GM23338 (cell line): Measurements from ENCODE around the gene GYS2. TPM values are rescaled to one million over a fixed set of nuclear protein-coding genes. Genes with fewer than 3 reads are reported as not detected.

Experiments used
- ATAC-seq: fragments of 200-7000 bp; cut with Tn5 transposase; 3 replicates; pipeline ENCODE4 v1.9.1; 2020
- DNase-seq: peaks from one replicate; pipeline ENCODE4 v3.0.0-alpha.2; 2015; ENCODE audit warnings: low spot score
- H2AFZ ChIP-seq: fragments of 200-600 bp; sonication (generic); 2 replicates; pipeline ENCODE4 v1.8.0; 2016; ENCODE audit warnings: antibody characterized with exemption, mild to moderate bottlenecking, moderate library complexity
- H3F3A ChIP-seq: fragments of 200-600 bp; sonication (generic); replicated peaks from 2 replicates; pipeline ENCODE4 v1.8.0; 2017; ENCODE audit warnings: antibody characterized with exemption, mixed run types, low read depth
- H3K27ac ChIP-seq: fragments of 200-600 bp; sonication (generic); 2 replicates; pipeline ENCODE4 v1.6.1; 2016; ENCODE audit warnings: low read depth
- H3K27me3 ChIP-seq: fragments of 200-600 bp; sonication (generic); 2 replicates; pipeline ENCODE4 v1.8.0; 2016; ENCODE audit warnings: mild to moderate bottlenecking, mixed run types, moderate library complexity; ENCODE audit not compliant: insufficient read depth
- H3K36me3 ChIP-seq: fragments of 200-600 bp; sonication (generic); 2 replicates; pipeline ENCODE4 v1.8.0; 2016; ENCODE audit warnings: mild to moderate bottlenecking; ENCODE audit not compliant: insufficient read depth
- H3K4me1 ChIP-seq: fragments of 200-600 bp; sonication (generic); 2 replicates; pipeline ENCODE4 v1.8.0; 2016; ENCODE audit warnings: mild to moderate bottlenecking, moderate library complexity; ENCODE audit not compliant: insufficient read depth
- H3K4me2 ChIP-seq: fragments of 200-600 bp; sonication (generic); 2 replicates; pipeline ENCODE4 v1.7.1; 2017; ENCODE audit warnings: mixed run types
- H3K4me3 ChIP-seq: fragments of 200-600 bp; sonication (generic); 2 replicates; pipeline ENCODE4 v1.6.1; 2016; ENCODE audit warnings: mixed run types
- H3K79me2 ChIP-seq: fragments of 200-600 bp; sonication (generic); replicated peaks from 2 replicates; pipeline ENCODE4 v1.8.0; 2017; ENCODE audit warnings: mild to moderate bottlenecking; ENCODE audit not compliant: insufficient read depth
- H3K9me2 ChIP-seq: fragments of 200-600 bp; sonication (generic); 2 replicates; pipeline ENCODE4 v1.8.0; 2017; ENCODE audit not compliant: insufficient read depth
- H4K20me1 ChIP-seq: fragments of 200-600 bp; sonication (generic); replicated peaks from 2 replicates; pipeline ENCODE4 v1.8.0; 2017; ENCODE audit warnings: mild to moderate bottlenecking; ENCODE audit not compliant: insufficient read depth
- H3K27ac Mint-ChIP-seq: 2 replicates; pipeline ENCODE4 v1.8.0; 2020; ENCODE audit warnings: inconsistent platforms, mild to moderate bottlenecking, moderate library complexity, mixed read lengths
- H3K27me3 Mint-ChIP-seq: 3 replicates; pipeline ENCODE4 v1.8.0; 2022; ENCODE audit warnings: low read depth, mild to moderate bottlenecking, moderate library complexity, mixed read lengths, inconsistent platforms; ENCODE audit not compliant: insufficient read depth, poor library complexity
- H3K36me3 Mint-ChIP-seq: 3 replicates; pipeline ENCODE4 v1.8.0; 2021; ENCODE audit warnings: low read depth, mild to moderate bottlenecking, inconsistent platforms, moderate library complexity, mixed read lengths
- H3K4me1 Mint-ChIP-seq: 3 replicates; pipeline ENCODE4 v1.8.0; 2020; ENCODE audit warnings: mild to moderate bottlenecking, inconsistent platforms, mixed read lengths
- H3K4me3 Mint-ChIP-seq: 3 replicates; pipeline ENCODE4 v1.8.0; 2021; ENCODE audit warnings: moderate library complexity, mild to moderate bottlenecking, inconsistent platforms, mixed read lengths
- H3K9me3 Mint-ChIP-seq: 3 replicates; pipeline ENCODE4 v1.8.0; 2020; ENCODE audit warnings: moderate library complexity, mild to moderate bottlenecking, inconsistent platforms, mixed read lengths
- POLR2AphosphoS5 ChIP-seq: IDR thresholded peaks from 2 replicates; pipeline ENCODE4 v1.6.1; 2016; ENCODE audit warnings: antibody characterized with exemption, low read depth
- ZNF114 ChIP-seq: fragments of 250-450 bp; sonication (Bioruptor Pico); IDR thresholded peaks from 2 replicates; pipeline ENCODE4 v1.5.0; 2020; ENCODE audit warnings: mild to moderate bottlenecking, moderate library complexity
- polyA plus RNA-seq: library from polyadenylated mRNA; unstranded; fragments of >200 nt; fragmentation: Nextera tagmentation; extraction: Ambion mirVana; gene quantifications from 2 replicates; pipeline ENCODE4 v1.2.1, GENCODE V29; 2016
- total RNA-seq: library from RNA; depleted of rRNA; stranded (reverse); fragments of >200 nt; shearing (Covaris generic); gene quantifications from 2 replicates; pipeline ENCODE4 v1.2.3, GENCODE V29; 2014
- TF ChIP-seq, protein P1 (sequence below), 2 experiments: fragments of 200-600 bp in 1 of 2; sonication (generic) in 1 of 2; conservative IDR thresholded peaks; 2 replicates each; pipeline versions ENCODE4 v1.5.1 to v1.6.1; 2016 to 2017; ENCODE audit warnings: antibody characterized with exemption in 2 of 2, low read depth in 2 of 2, mild to moderate bottlenecking in 2 of 2, moderate library complexity in 1 of 2
- TF ChIP-seq, protein P2 (sequence below): fragments of 250-450 bp; sonication (Bioruptor Pico); IDR thresholded peaks from 2 replicates; pipeline ENCODE4 v1.5.0; 2020; ENCODE audit warnings: mild to moderate bottlenecking, moderate library complexity
- TF ChIP-seq, protein P3 (sequence below): IDR thresholded peaks from 2 replicates; pipeline ENCODE4 v1.6.1; 2016; ENCODE audit warnings: antibody characterized with exemption

GYS2 gene
- total and polyA plus RNA-seq, 2 experiments from 2014 or later = not detected

DNA sequence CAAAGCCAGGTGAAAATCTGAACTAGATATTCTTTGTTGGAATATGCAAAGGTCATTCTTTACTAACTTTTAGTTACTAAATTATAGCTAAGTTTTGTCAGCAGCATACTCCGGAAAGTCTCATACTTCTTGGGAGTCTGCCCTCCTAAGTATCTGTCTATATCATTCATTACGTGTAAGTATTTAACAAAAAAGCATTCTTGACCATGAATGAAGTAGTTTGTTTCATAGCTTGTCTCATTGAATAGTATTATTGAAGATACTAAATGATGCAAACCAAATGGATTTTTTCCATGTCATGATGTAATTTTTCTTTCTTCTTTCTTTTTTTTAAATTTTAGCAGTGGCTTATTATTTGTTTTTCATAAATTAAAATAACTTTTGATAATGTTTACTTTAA, 88.4 kb downstream of the GYS2 start:
- no peaks in the 10 kb centered on the region for H3K4me1 ChIP-seq
- H3K27ac ChIP-seq = no peak overlapping the region
- no peaks in the 10 kb centered on the region for H3K9me2 ChIP-seq
- TF ChIP-seq, protein P1, sequence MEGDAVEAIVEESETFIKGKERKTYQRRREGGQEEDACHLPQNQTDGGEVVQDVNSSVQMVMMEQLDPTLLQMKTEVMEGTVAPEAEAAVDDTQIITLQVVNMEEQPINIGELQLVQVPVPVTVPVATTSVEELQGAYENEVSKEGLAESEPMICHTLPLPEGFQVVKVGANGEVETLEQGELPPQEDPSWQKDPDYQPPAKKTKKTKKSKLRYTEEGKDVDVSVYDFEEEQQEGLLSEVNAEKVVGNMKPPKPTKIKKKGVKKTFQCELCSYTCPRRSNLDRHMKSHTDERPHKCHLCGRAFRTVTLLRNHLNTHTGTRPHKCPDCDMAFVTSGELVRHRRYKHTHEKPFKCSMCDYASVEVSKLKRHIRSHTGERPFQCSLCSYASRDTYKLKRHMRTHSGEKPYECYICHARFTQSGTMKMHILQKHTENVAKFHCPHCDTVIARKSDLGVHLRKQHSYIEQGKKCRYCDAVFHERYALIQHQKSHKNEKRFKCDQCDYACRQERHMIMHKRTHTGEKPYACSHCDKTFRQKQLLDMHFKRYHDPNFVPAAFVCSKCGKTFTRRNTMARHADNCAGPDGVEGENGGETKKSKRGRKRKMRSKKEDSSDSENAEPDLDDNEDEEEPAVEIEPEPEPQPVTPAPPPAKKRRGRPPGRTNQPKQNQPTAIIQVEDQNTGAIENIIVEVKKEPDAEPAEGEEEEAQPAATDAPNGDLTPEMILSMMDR (conservative IDR thresholded peaks at IDR 0.05; ENCODE audit: low read depth in 2 of 2) = no peak
- TF ChIP-seq POLR2AphosphoS5 (no peak), ZNF114 (CRISPR knock-in tag) (no peak)
- TF ChIP-seq, protein P2, sequence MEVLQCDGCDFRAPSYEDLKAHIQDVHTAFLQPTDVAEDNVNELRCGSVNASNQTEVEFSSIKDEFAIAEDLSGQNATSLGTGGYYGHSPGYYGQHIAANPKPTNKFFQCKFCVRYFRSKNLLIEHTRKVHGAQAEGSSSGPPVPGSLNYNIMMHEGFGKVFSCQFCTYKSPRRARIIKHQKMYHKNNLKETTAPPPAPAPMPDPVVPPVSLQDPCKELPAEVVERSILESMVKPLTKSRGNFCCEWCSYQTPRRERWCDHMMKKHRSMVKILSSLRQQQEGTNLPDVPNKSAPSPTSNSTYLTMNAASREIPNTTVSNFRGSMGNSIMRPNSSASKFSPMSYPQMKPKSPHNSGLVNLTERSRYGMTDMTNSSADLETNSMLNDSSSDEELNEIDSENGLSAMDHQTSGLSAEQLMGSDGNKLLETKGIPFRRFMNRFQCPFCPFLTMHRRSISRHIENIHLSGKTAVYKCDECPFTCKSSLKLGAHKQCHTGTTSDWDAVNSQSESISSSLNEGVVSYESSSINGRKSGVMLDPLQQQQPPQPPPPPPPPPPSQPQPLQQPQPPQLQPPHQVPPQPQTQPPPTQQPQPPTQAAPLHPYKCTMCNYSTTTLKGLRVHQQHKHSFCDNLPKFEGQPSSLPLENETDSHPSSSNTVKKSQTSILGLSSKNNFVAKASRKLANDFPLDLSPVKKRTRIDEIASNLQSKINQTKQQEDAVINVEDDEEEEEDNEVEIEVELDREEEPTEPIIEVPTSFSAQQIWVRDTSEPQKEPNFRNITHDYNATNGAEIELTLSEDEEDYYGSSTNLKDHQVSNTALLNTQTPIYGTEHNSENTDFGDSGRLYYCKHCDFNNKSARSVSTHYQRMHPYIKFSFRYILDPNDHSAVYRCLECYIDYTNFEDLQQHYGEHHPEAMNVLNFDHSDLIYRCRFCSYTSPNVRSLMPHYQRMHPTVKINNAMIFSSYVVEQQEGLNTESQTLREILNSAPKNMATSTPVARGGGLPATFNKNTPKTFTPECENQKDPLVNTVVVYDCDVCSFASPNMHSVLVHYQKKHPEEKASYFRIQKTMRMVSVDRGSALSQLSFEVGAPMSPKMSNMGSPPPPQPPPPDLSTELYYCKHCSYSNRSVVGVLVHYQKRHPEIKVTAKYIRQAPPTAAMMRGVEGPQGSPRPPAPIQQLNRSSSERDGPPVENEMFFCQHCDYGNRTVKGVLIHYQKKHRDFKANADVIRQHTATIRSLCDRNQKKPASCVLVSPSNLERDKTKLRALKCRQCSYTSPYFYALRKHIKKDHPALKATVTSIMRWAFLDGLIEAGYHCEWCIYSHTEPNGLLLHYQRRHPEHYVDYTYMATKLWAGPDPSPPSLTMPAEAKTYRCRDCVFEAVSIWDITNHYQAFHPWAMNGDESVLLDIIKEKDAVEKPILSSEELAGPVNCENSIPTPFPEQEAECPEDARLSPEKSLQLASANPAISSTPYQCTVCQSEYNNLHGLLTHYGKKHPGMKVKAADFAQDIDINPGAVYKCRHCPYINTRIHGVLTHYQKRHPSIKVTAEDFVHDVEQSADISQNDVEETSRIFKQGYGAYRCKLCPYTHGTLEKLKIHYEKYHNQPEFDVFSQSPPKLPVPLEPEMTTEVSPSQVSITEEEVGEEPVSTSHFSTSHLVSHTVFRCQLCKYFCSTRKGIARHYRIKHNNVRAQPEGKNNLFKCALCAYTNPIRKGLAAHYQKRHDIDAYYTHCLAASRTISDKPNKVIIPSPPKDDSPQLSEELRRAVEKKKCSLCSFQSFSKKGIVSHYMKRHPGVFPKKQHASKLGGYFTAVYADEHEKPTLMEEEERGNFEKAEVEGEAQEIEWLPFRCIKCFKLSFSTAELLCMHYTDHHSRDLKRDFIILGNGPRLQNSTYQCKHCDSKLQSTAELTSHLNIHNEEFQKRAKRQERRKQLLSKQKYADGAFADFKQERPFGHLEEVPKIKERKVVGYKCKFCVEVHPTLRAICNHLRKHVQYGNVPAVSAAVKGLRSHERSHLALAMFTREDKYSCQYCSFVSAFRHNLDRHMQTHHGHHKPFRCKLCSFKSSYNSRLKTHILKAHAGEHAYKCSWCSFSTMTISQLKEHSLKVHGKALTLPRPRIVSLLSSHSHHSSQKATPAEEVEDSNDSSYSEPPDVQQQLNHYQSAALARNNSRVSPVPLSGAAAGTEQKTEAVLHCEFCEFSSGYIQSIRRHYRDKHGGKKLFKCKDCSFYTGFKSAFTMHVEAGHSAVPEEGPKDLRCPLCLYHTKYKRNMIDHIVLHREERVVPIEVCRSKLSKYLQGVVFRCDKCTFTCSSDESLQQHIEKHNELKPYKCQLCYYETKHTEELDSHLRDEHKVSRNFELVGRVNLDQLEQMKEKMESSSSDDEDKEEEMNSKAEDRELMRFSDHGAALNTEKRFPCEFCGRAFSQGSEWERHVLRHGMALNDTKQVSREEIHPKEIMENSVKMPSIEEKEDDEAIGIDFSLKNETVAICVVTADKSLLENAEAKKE (CRISPR knock-in tag) = no peak
- TF ChIP-seq, protein P3, sequence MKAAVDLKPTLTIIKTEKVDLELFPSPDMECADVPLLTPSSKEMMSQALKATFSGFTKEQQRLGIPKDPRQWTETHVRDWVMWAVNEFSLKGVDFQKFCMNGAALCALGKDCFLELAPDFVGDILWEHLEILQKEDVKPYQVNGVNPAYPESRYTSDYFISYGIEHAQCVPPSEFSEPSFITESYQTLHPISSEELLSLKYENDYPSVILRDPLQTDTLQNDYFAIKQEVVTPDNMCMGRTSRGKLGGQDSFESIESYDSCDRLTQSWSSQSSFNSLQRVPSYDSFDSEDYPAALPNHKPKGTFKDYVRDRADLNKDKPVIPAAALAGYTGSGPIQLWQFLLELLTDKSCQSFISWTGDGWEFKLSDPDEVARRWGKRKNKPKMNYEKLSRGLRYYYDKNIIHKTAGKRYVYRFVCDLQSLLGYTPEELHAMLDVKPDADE = no peak
- H3K4me2 ChIP-seq = no peak overlapping the region
- Mint-ChIP-seq H3K4me3 (no peak overlapping the region), H3K27me3 (no peaks in the 10 kb centered on the region), H3K9me3 (no peaks in the 10 kb centered on the region), H3K27ac (no peak overlapping the region), H3K4me1 (no peaks in the 10 kb centered on the region), H3K36me3 (no peaks in the 10 kb centered on the region; the same call in 2 of the 3 replicates)
- no peak for DNase-seq
- H3F3A ChIP-seq = no peaks in the 10 kb centered on the region
- no peak for ATAC-seq
- H3K36me3 ChIP-seq = peaks cover 24% of the 10 kb centered on the region; the same call in 1 of the 2 replicates
- no peaks in the 10 kb centered on the region for H3K79me2 ChIP-seq
- no peaks in the 10 kb centered on the region for H3K27me3 ChIP-seq
- no peak overlapping the region for H2AFZ ChIP-seq
- H4K20me1 ChIP-seq = no peaks in the 10 kb centered on the region
- no peak overlapping the region for H3K4me3 ChIP-seq
